ENCODE results near the gene MRPL42. TPM values are rescaled to one million over a fixed set of nuclear protein-coding genes. Genes with fewer than 3 reads are reported as not detected.

MRPL42 gene
- 26.5 and 29.0 TPM in 2 replicates for total RNA-seq

- peak within 1 kb of the TSS; percentile 100 for H2AFZ ChIP-seq (ENCODE audit: low read length)
- no peaks in the 10 kb centered on the region for H3K9me3 ChIP-seq (ENCODE audit: low read depth, low read length)
- peak; percentile 94 for DNase-seq (ENCODE audit: insufficient read length, low spot score, missing footprints)
- TF ChIP-seq, protein P1, sequence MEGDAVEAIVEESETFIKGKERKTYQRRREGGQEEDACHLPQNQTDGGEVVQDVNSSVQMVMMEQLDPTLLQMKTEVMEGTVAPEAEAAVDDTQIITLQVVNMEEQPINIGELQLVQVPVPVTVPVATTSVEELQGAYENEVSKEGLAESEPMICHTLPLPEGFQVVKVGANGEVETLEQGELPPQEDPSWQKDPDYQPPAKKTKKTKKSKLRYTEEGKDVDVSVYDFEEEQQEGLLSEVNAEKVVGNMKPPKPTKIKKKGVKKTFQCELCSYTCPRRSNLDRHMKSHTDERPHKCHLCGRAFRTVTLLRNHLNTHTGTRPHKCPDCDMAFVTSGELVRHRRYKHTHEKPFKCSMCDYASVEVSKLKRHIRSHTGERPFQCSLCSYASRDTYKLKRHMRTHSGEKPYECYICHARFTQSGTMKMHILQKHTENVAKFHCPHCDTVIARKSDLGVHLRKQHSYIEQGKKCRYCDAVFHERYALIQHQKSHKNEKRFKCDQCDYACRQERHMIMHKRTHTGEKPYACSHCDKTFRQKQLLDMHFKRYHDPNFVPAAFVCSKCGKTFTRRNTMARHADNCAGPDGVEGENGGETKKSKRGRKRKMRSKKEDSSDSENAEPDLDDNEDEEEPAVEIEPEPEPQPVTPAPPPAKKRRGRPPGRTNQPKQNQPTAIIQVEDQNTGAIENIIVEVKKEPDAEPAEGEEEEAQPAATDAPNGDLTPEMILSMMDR (IDR thresholded peaks at IDR 0.05; ENCODE audit: extremely low read depth, low read depth, low read length): peak; percentile 89
- H3K27me3 ChIP-seq (ENCODE audit: insufficient read depth, low read length): no peaks in the 10 kb centered on the region
- H3K79me2 ChIP-seq (ENCODE audit: insufficient read depth, low read length): peaks cover 47% of the 10 kb centered on the region
- peak within 1 kb of the TSS; percentile 100 for H3K4me2 ChIP-seq (ENCODE audit: insufficient read depth, low read length)
- H3K36me3 ChIP-seq (ENCODE audit: insufficient read depth, low read length): peaks cover 4% of the 10 kb centered on the region
- H3K4me1 ChIP-seq (ENCODE audit: insufficient read depth, low read length): peaks cover 19% of the 10 kb centered on the region
- H3K27ac ChIP-seq (ENCODE audit: low read depth, low read length): peak within 1 kb of the TSS; percentile 96
- peaks cover 10% of the 10 kb centered on the region for H4K20me1 ChIP-seq (ENCODE audit: insufficient read depth, low read length)
- peak within 1 kb of the TSS; percentile 90 for H3K4me3 ChIP-seq (ENCODE audit: insufficient read depth, low read length)
These were observed at the start of gene MRPL42 for GRCh38 chr12:93467351-93468007. TSS of gene MRPL42 (plus strand) at chr12:93467514. CDS start at chr12:93469286, 1,772 bp downstream.

DNA sequence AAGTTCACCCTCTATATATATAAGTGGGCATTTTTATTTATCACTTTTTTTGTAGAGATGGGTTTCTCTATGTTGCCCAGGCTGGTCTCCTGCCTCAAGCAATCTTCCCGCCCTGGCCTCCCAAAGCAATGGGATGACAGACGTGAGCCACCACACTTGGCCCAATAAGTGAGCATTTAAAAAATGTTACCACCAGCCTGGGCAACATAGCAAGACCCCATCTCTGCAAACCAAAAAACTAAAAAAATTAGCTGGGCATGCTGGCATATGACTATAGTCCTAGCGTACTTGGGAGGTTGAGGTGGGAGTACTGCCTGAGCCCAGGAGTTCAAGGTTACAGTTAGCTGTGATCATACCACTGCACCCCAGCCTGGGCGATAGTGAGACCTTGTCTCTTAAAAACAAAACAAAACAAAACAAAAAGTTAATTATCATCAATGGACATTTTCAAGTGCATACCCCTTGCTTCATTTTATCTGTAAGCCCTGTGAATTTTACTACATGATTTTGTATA is 49.3 kb upstream of the MRPL42 start:
- H4K20me1 ChIP-seq (ENCODE audit: insufficient read depth, low read length): peaks cover 5% of the 10 kb centered on the region
- H3K27me3 ChIP-seq (ENCODE audit: insufficient read depth, low read length): no peaks in the 10 kb centered on the region
- no peak for DNase-seq (ENCODE audit: insufficient read length, low spot score, missing footprints)
- no peaks in the 10 kb centered on the region for H3K36me3 ChIP-seq (ENCODE audit: insufficient read depth, low read length)
- H3K9me3 ChIP-seq (ENCODE audit: low read depth, low read length): no peaks in the 10 kb centered on the region
- H3K4me1 ChIP-seq (ENCODE audit: insufficient read depth, low read length): peaks cover 20% of the 10 kb centered on the region
- H3K4me2 ChIP-seq (ENCODE audit: insufficient read depth, low read length): no peak overlapping the region
- H3K79me2 ChIP-seq (ENCODE audit: insufficient read depth, low read length): peaks cover 96% of the 10 kb centered on the region
- TF ChIP-seq, protein P1 (IDR thresholded peaks at IDR 0.05; ENCODE audit: extremely low read depth, low read depth, low read length): no peak
- no peak overlapping the region for H2AFZ ChIP-seq (ENCODE audit: low read length)
- H3K27ac ChIP-seq (ENCODE audit: low read depth, low read length): no peak overlapping the region
- no peak overlapping the region for H3K4me3 ChIP-seq (ENCODE audit: insufficient read depth, low read length)

- no peaks in the 10 kb centered on the region for H3K9me3 ChIP-seq (ENCODE audit: low read depth, low read length)
- peaks cover 8% of the 10 kb centered on the region for H4K20me1 ChIP-seq (ENCODE audit: insufficient read depth, low read length)
- no peak overlapping the region for H2AFZ ChIP-seq (ENCODE audit: low read length)
- H3K4me2 ChIP-seq (ENCODE audit: insufficient read depth, low read length): peak overlapping the region; percentile 69
- H3K27ac ChIP-seq (ENCODE audit: low read depth, low read length): no peak overlapping the region
- no peaks in the 10 kb centered on the region for H3K27me3 ChIP-seq (ENCODE audit: insufficient read depth, low read length)
- peak overlapping the region; percentile 48 for H3K4me3 ChIP-seq (ENCODE audit: insufficient read depth, low read length)
- TF ChIP-seq, protein P1 (IDR thresholded peaks at IDR 0.05; ENCODE audit: extremely low read depth, low read depth, low read length): peak; percentile 64
- no peak for DNase-seq (ENCODE audit: insufficient read length, low spot score, missing footprints)
- H3K79me2 ChIP-seq (ENCODE audit: insufficient read depth, low read length): peaks cover 96% of the 10 kb centered on the region
- no peaks in the 10 kb centered on the region for H3K36me3 ChIP-seq (ENCODE audit: insufficient read depth, low read length)
- H3K4me1 ChIP-seq (ENCODE audit: insufficient read depth, low read length): peaks cover 20% of the 10 kb centered on the region
These were observed 47.8 kb upstream of the MRPL42 start for GRCh38 chr12:93419388-93420034.

DNA sequence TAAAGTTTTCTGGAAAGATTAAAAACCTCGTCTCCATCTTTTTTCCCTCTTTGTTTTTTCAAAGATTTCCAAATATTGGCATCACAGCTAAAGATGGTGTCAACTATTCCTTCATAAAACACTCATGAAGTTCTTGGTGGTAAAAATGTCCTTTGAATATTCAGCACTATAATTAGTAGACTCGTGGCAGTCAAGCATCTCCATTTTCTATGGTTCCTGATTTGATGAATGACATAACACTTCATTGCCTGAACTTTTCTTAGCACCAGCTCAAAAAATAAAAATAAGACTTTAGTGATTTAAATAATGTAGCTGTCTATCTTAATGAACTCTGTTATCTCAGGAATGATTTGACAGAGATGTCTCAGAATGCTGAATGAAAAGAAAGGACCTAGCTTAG is 45.3 kb upstream of the MRPL42 start:
- TF ChIP-seq, protein P1 (IDR thresholded peaks at IDR 0.05; ENCODE audit: extremely low read depth, low read depth, low read length): no peak
- no peak overlapping the region for H2AFZ ChIP-seq (ENCODE audit: low read length)
- H4K20me1 ChIP-seq (ENCODE audit: insufficient read depth, low read length): peaks cover 21% of the 10 kb centered on the region
- H3K9me3 ChIP-seq (ENCODE audit: low read depth, low read length): no peaks in the 10 kb centered on the region
- DNase-seq (ENCODE audit: insufficient read length, low spot score, missing footprints): no peak
- no peaks in the 10 kb centered on the region for H3K4me1 ChIP-seq (ENCODE audit: insufficient read depth, low read length)
- no peaks in the 10 kb centered on the region for H3K27me3 ChIP-seq (ENCODE audit: insufficient read depth, low read length)
- H3K4me2 ChIP-seq (ENCODE audit: insufficient read depth, low read length): no peak overlapping the region
- H3K36me3 ChIP-seq (ENCODE audit: insufficient read depth, low read length): no peaks in the 10 kb centered on the region
- H3K79me2 ChIP-seq (ENCODE audit: insufficient read depth, low read length): peaks cover 98% of the 10 kb centered on the region
- H3K27ac ChIP-seq (ENCODE audit: low read depth, low read length): no peak overlapping the region
- H3K4me3 ChIP-seq (ENCODE audit: insufficient read depth, low read length): no peak overlapping the region
